Measurements from ENCODE around the gene DNAJC5G.
"Not testable (repeated sequence)": the region's sequence is repeated elsewhere in the genome, so short reads cannot be mapped to it uniquely, and the experiment has no call there.

DNAJC5G gene

GRCh38 chr2:27316655-27317412 lies 41.6 kb downstream of the DNAJC5G start:
- no peak for ATAC-seq (ENCODE audit: insufficient read depth, low read depth)
- Histone ChIP-seq H3K4me3 (ENCODE audit: low read depth in 1 of 2, low read length in 2 of 2) (no peak overlapping the region), H2AFZ (ENCODE audit: low read depth, low read length) (no peak overlapping the region), H3K9me3 (ENCODE audit: insufficient read depth, low read length, severe bottlenecking) (no peaks in the 10 kb centered on the region), H3K36me3 (ENCODE audit: insufficient read depth, low read length) (peaks cover 20% of the 10 kb centered on the region), H3K4me2 (ENCODE audit: insufficient read depth, low read length) (no peak overlapping the region), H3K27ac (ENCODE audit: low read length) (no peak overlapping the region), H3K79me2 (ENCODE audit: insufficient read depth, low read length) (peaks cover 12% of the 10 kb centered on the region), H3K4me1 (ENCODE audit: insufficient read depth, low read length) (peaks cover 11% of the 10 kb centered on the region), H3K9ac (ENCODE audit: low read depth, low read length) (no peak overlapping the region), H4K20me1 (ENCODE audit: insufficient read depth, low read length) (peaks cover 6% of the 10 kb centered on the region; the same call in 1 of the 2 replicates), H3K27me3 (ENCODE audit: insufficient read depth, low read length, poor library complexity) (no peaks in the 10 kb centered on the region)
- no peak for DNase-seq
- TF ChIP-seq EZH2 (IDR thresholded peaks at IDR 0.05; ENCODE audit: borderline replicate concordance, low read depth, low read length, severe bottlenecking): no peak
- TF ChIP-seq, protein P1, sequence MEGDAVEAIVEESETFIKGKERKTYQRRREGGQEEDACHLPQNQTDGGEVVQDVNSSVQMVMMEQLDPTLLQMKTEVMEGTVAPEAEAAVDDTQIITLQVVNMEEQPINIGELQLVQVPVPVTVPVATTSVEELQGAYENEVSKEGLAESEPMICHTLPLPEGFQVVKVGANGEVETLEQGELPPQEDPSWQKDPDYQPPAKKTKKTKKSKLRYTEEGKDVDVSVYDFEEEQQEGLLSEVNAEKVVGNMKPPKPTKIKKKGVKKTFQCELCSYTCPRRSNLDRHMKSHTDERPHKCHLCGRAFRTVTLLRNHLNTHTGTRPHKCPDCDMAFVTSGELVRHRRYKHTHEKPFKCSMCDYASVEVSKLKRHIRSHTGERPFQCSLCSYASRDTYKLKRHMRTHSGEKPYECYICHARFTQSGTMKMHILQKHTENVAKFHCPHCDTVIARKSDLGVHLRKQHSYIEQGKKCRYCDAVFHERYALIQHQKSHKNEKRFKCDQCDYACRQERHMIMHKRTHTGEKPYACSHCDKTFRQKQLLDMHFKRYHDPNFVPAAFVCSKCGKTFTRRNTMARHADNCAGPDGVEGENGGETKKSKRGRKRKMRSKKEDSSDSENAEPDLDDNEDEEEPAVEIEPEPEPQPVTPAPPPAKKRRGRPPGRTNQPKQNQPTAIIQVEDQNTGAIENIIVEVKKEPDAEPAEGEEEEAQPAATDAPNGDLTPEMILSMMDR (IDR thresholded peaks at IDR 0.05; ENCODE audit: borderline replicate concordance, extremely low read depth, low read length, poor library complexity, severe bottlenecking): no peak

- not testable (repeated sequence) for H3K27me3 ChIP-seq (ENCODE audit: insufficient read depth, low read length, poor library complexity); DNase-seq; H4K20me1 ChIP-seq (ENCODE audit: insufficient read depth, low read length); H3K9ac ChIP-seq (ENCODE audit: low read depth, low read length); H3K4me3 ChIP-seq (ENCODE audit: low read depth in 1 of 2, low read length in 2 of 2); H2AFZ ChIP-seq (ENCODE audit: low read depth, low read length); H3K9me3 ChIP-seq (ENCODE audit: insufficient read depth, low read length, severe bottlenecking); H3K4me2 ChIP-seq (ENCODE audit: insufficient read depth, low read length); ATAC-seq (ENCODE audit: insufficient read depth, low read depth); H3K27ac ChIP-seq (ENCODE audit: low read length)
- Histone ChIP-seq H3K4me1 (ENCODE audit: insufficient read depth, low read length) (peaks cover 33% of the 10 kb centered on the region), H3K36me3 (ENCODE audit: insufficient read depth, low read length) (peaks cover 16% of the 10 kb centered on the region), H3K79me2 (ENCODE audit: insufficient read depth, low read length) (peaks cover 35% of the 10 kb centered on the region)
Measured at GRCh38 chr2:27319839-27320238, 44.6 kb downstream of the DNAJC5G start.

GRCh38 chr2:27320958-27321543 lies 45.8 kb downstream of the DNAJC5G start:
- H3K27me3 ChIP-seq (ENCODE audit: insufficient read depth, low read length, poor library complexity): no peaks in the 10 kb centered on the region
- ATAC-seq (ENCODE audit: insufficient read depth, low read depth) (no peak), DNase-seq (no peak)
- H3K4me3 ChIP-seq (ENCODE audit: low read depth in 1 of 2, low read length in 2 of 2): no peak overlapping the region
- no peak for TF ChIP-seq EZH2 (IDR thresholded peaks at IDR 0.05; ENCODE audit: borderline replicate concordance, low read depth, low read length, severe bottlenecking)
- TF ChIP-seq, protein P1 (IDR thresholded peaks at IDR 0.05; ENCODE audit: borderline replicate concordance, extremely low read depth, low read length, poor library complexity, severe bottlenecking): no peak
- peaks cover 21% of the 10 kb centered on the region for H3K36me3 ChIP-seq (ENCODE audit: insufficient read depth, low read length)
- peak overlapping the region; percentile 86; the same call in 1 of the 2 replicates for H3K9ac ChIP-seq (ENCODE audit: low read depth, low read length)
- peaks cover 35% of the 10 kb centered on the region for H3K79me2 ChIP-seq (ENCODE audit: insufficient read depth, low read length)
- H4K20me1 ChIP-seq (ENCODE audit: insufficient read depth, low read length): peaks cover 6% of the 10 kb centered on the region; the same call in 1 of the 2 replicates
- peaks cover 35% of the 10 kb centered on the region for H3K4me1 ChIP-seq (ENCODE audit: insufficient read depth, low read length)
- no peak overlapping the region for H2AFZ ChIP-seq (ENCODE audit: low read depth, low read length)
- H3K9me3 ChIP-seq (ENCODE audit: insufficient read depth, low read length, severe bottlenecking): no peaks in the 10 kb centered on the region
- H3K27ac ChIP-seq (ENCODE audit: low read length): peak overlapping the region; percentile 92; the same call in 1 of the 2 replicates
- peak overlapping the region; percentile 90; the same call in 1 of the 2 replicates for H3K4me2 ChIP-seq (ENCODE audit: insufficient read depth, low read length)

DNA sequence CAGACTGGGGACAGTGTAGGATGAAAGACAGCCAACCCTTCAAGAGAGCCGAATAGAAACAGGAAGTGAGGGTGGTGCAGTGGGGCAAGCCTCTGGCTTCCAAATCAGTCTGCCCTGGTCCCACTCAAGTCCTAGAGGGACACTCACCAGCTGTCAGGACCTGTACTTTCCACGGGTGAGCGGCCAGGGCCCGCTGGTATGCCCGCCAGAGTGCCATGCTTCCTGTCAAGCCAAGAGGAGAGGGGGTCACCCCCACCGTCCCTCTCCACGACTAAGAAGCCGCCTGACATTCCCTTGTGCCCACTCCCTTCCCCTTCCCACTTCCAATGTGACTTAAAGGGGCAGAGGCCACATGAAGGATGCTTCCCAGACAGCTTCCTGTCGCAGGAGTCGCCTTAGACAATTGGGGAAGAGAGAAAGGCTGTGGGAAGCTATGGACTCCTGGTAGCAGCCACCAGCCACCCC lies 47.1 kb downstream of the DNAJC5G start:
- H2AFZ ChIP-seq (ENCODE audit: low read depth, low read length): peak overlapping the region; percentile 92

More for the DNA sequence above, 47.1 kb downstream of the DNAJC5G start:
- H3K4me3 ChIP-seq (ENCODE audit: low read depth in 1 of 2, low read length in 2 of 2): peak overlapping the region; percentile 89 to 91
- peak; percentile 44 for ATAC-seq (ENCODE audit: insufficient read depth, low read depth)
- H4K20me1 ChIP-seq (ENCODE audit: insufficient read depth, low read length): peaks cover 6% of the 10 kb centered on the region; the same call in 1 of the 2 replicates
- H3K4me2 ChIP-seq (ENCODE audit: insufficient read depth, low read length): peak overlapping the region; percentile 90
- H3K36me3 ChIP-seq (ENCODE audit: insufficient read depth, low read length): peaks cover 26% of the 10 kb centered on the region
- TF ChIP-seq, protein P1 (IDR thresholded peaks at IDR 0.05; ENCODE audit: borderline replicate concordance, extremely low read depth, low read length, poor library complexity, severe bottlenecking): no peak
- no peak for TF ChIP-seq EZH2 (IDR thresholded peaks at IDR 0.05; ENCODE audit: borderline replicate concordance, low read depth, low read length, severe bottlenecking)
- peak overlapping the region; percentile 86 for H3K9ac ChIP-seq (ENCODE audit: low read depth, low read length)
- H3K79me2 ChIP-seq (ENCODE audit: insufficient read depth, low read length): peaks cover 35% of the 10 kb centered on the region
- DNase-seq: peak; percentile 27
- H3K4me1 ChIP-seq (ENCODE audit: insufficient read depth, low read length): peaks cover 35% of the 10 kb centered on the region
- H3K27me3 ChIP-seq (ENCODE audit: insufficient read depth, low read length, poor library complexity): no peaks in the 10 kb centered on the region
- H3K27ac ChIP-seq (ENCODE audit: low read length): peak overlapping the region; percentile 92
- no peaks in the 10 kb centered on the region for H3K9me3 ChIP-seq (ENCODE audit: insufficient read depth, low read length, severe bottlenecking)
